Measurements from ENCODE around the gene NCS1. TPM values are rescaled to one million over a fixed set of nuclear protein-coding genes. Genes with fewer than 3 reads are reported as not detected.

Gene NCS1
- total and polyA plus RNA-seq, 2 donors: 5.4 to 6.9 TPM

GRCh38 chr9:130219661-130220096, 47.5 kb downstream of the NCS1 start:
- no peak overlapping the region for H3K27ac ChIP-seq (ENCODE audit: low read depth in 1 of 2, low read length in 1 of 2)
- H3K4me3 ChIP-seq (ENCODE audit: low read length in 2 of 2): no peak overlapping the region
- WGBS: 93% methylated on average over 16 of the region's 16 CpGs
- H3K9me3 ChIP-seq (ENCODE audit: control insufficient read depth in 2 of 2, insufficient read depth in 1 of 2, low read length in 1 of 2): no peaks in the 10 kb centered on the region
- no peaks in the 10 kb centered on the region for H3K36me3 ChIP-seq (ENCODE audit: control insufficient read depth in 2 of 2, insufficient read depth in 2 of 2, low read length in 1 of 2)
- no peak for DNase-seq (ENCODE audit: low read depth in 6 of 9, low spot score in 9 of 9)
- no peaks in the 10 kb centered on the region for H3K4me1 ChIP-seq (ENCODE audit: control insufficient read depth in 2 of 2, insufficient read depth in 2 of 2, low read length in 2 of 2)
- H3K27me3 ChIP-seq (ENCODE audit: control insufficient read depth in 2 of 2, insufficient read depth in 1 of 2, low read length in 1 of 2): no peaks in the 10 kb centered on the region

DNA sequence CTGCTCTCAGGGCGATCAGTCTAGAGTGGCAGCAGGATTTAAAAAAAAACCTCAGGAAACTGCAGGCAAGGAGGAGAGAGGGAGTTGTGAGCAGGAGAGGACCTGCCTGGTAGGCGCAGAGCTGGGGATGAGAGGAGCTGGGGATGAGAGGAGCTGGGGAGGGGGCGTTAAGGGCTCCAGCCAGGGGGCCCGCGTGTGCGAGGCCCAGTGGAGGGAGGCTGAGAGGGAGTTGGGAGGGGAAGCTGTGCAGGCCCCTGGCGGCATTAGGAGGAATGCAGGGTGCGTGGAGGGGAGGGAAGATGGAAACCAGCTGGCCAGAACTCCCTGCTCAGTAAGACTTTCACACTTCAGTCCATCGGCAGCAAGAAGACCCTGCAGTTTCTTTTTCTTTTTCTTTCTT, 48.1 kb downstream of the NCS1 start:
- no peak overlapping the region for H3K4me3 ChIP-seq (ENCODE audit: low read length in 2 of 2)
- no peaks in the 10 kb centered on the region for H3K9me3 ChIP-seq (ENCODE audit: control insufficient read depth in 2 of 2, insufficient read depth in 1 of 2, low read length in 1 of 2)
- H3K4me1 ChIP-seq (ENCODE audit: control insufficient read depth in 2 of 2, insufficient read depth in 2 of 2, low read length in 2 of 2): no peaks in the 10 kb centered on the region
- H3K36me3 ChIP-seq (ENCODE audit: control insufficient read depth in 2 of 2, insufficient read depth in 2 of 2, low read length in 1 of 2): no peaks in the 10 kb centered on the region
- DNase-seq (ENCODE audit: low read depth in 6 of 9, low spot score in 9 of 9): no peak
- WGBS: 76% methylated on average over 9 of the region's 9 CpGs
- H3K27ac ChIP-seq (ENCODE audit: low read depth in 1 of 2, low read length in 1 of 2): no peak overlapping the region
- H3K27me3 ChIP-seq (ENCODE audit: control insufficient read depth in 2 of 2, insufficient read depth in 1 of 2, low read length in 1 of 2): no peaks in the 10 kb centered on the region

DNA sequence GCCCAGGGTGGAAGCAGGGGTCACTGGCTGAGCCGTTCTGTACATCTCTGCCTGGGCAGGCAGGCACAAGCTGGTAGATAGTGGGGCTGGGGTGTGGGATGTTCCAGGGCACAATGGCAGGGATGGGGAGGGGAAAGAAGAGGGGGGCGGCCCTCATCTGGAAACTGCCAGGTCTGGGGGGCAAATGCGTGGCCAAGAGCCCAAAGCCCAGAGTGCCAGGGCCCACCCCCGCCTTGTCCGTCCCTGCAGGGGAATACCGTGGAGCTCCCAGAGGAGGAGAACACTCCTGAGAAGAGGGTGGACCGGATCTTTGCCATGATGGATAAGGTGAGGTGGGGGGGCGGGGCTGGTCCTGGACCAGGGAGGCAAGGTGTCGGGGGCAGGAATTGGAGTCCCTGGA, 50.6 kb downstream of the NCS1 start:
- Histone ChIP-seq H3K4me3 (ENCODE audit: low read length in 2 of 2) (no peak overlapping the region), H3K27me3 (ENCODE audit: control insufficient read depth in 2 of 2, insufficient read depth in 1 of 2, low read length in 1 of 2) (no peaks in the 10 kb centered on the region), H3K27ac (ENCODE audit: low read depth in 1 of 2, low read length in 1 of 2) (no peak overlapping the region), H3K36me3 (ENCODE audit: control insufficient read depth in 2 of 2, insufficient read depth in 2 of 2, low read length in 1 of 2) (no peaks in the 10 kb centered on the region), H3K4me1 (ENCODE audit: control insufficient read depth in 2 of 2, insufficient read depth in 2 of 2, low read length in 2 of 2) (no peaks in the 10 kb centered on the region), H3K9me3 (ENCODE audit: control insufficient read depth in 2 of 2, insufficient read depth in 1 of 2, low read length in 1 of 2) (peaks cover 1 to 3% of the 10 kb centered on the region in 2 donors)
- WGBS: 95% methylated on average over 9 of the region's 9 CpGs
- no peak for DNase-seq (ENCODE audit: low read depth in 6 of 9, low spot score in 9 of 9)

DNA sequence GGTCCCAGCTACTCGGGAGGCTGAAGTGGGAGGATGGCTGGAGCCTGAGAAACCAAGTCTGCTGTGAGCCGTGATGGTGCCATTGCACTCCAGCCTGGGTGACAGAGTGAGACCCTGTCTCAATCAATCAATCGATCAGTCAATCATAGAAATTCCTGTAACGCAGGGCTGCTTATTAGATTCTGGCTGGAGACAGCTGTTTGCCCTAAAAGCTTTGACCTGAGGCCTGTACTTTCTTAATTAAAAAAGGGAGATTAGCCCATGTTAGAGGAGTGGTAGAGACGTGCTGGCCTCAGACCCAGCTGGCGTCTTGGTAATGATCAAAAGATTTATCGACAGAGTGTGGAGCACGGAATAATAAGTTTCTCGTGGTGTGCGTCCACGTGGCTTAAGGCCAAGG, 52.9 kb downstream of the NCS1 start:
- Histone ChIP-seq H3K4me1 (ENCODE audit: control insufficient read depth in 2 of 2, insufficient read depth in 2 of 2, low read length in 2 of 2) (no peaks in the 10 kb centered on the region), H3K36me3 (ENCODE audit: control insufficient read depth in 2 of 2, insufficient read depth in 2 of 2, low read length in 1 of 2) (no peaks in the 10 kb centered on the region), H3K4me3 (ENCODE audit: low read length in 2 of 2) (no peak overlapping the region), H3K9me3 (ENCODE audit: control insufficient read depth in 2 of 2, insufficient read depth in 1 of 2, low read length in 1 of 2) (peaks cover 1 to 4% of the 10 kb centered on the region in 2 donors), H3K27me3 (ENCODE audit: control insufficient read depth in 2 of 2, insufficient read depth in 1 of 2, low read length in 1 of 2) (no peaks in the 10 kb centered on the region), H3K27ac (ENCODE audit: low read depth in 1 of 2, low read length in 1 of 2) (no peak overlapping the region)
- 95% methylated on average over 11 of the region's 11 CpGs for WGBS
- no peak for DNase-seq (ENCODE audit: low read depth in 6 of 9, low spot score in 9 of 9)

GRCh38 chr9:130225586-130225985, 53.4 kb downstream of the NCS1 start:
- 97% methylated on average over 20 of the region's 20 CpGs for WGBS
- no peaks in the 10 kb centered on the region for H3K36me3 ChIP-seq (ENCODE audit: control insufficient read depth in 2 of 2, insufficient read depth in 2 of 2, low read length in 1 of 2)
- peaks cover 1 to 4% of the 10 kb centered on the region in 2 donors for H3K9me3 ChIP-seq (ENCODE audit: control insufficient read depth in 2 of 2, insufficient read depth in 1 of 2, low read length in 1 of 2)
- H3K27me3 ChIP-seq (ENCODE audit: control insufficient read depth in 2 of 2, insufficient read depth in 1 of 2, low read length in 1 of 2): no peaks in the 10 kb centered on the region
- DNase-seq (ENCODE audit: low read depth in 6 of 9, low spot score in 9 of 9): no peak
- no peak overlapping the region for H3K4me3 ChIP-seq (ENCODE audit: low read length in 2 of 2)
- no peaks in the 10 kb centered on the region for H3K4me1 ChIP-seq (ENCODE audit: control insufficient read depth in 2 of 2, insufficient read depth in 2 of 2, low read length in 2 of 2)
- H3K27ac ChIP-seq (ENCODE audit: low read depth in 1 of 2, low read length in 1 of 2): no peak overlapping the region

GRCh38 chr9:130226112-130226511, 53.9 kb downstream of the NCS1 start:
- H3K27me3 ChIP-seq (ENCODE audit: control insufficient read depth in 2 of 2, insufficient read depth in 1 of 2, low read length in 1 of 2): no peaks in the 10 kb centered on the region
- H3K27ac ChIP-seq (ENCODE audit: low read depth in 1 of 2, low read length in 1 of 2): no peak overlapping the region
- 94% methylated on average over 12 of the region's 12 CpGs for WGBS
- no peaks in the 10 kb centered on the region for H3K36me3 ChIP-seq (ENCODE audit: control insufficient read depth in 2 of 2, insufficient read depth in 2 of 2, low read length in 1 of 2)
- no peaks in the 10 kb centered on the region for H3K4me1 ChIP-seq (ENCODE audit: control insufficient read depth in 2 of 2, insufficient read depth in 2 of 2, low read length in 2 of 2)
- DNase-seq (ENCODE audit: low read depth in 6 of 9, low spot score in 9 of 9): no peak
- H3K4me3 ChIP-seq (ENCODE audit: low read length in 2 of 2): no peak overlapping the region
- H3K9me3 ChIP-seq (ENCODE audit: control insufficient read depth in 2 of 2, insufficient read depth in 1 of 2, low read length in 1 of 2): peaks cover 1 to 4% of the 10 kb centered on the region in 2 donors

GRCh38 chr9:130227833-130228232, 55.6 kb downstream of the NCS1 start:
- no peak overlapping the region for H3K4me3 ChIP-seq (ENCODE audit: low read length in 2 of 2)
- 97% methylated on average over 3 of the region's 3 CpGs for WGBS
- H3K27me3 ChIP-seq (ENCODE audit: control insufficient read depth in 2 of 2, insufficient read depth in 1 of 2, low read length in 1 of 2): no peaks in the 10 kb centered on the region
- DNase-seq (ENCODE audit: low read depth in 6 of 9, low spot score in 9 of 9): no peak
- H3K4me1 ChIP-seq (ENCODE audit: control insufficient read depth in 2 of 2, insufficient read depth in 2 of 2, low read length in 2 of 2): no peaks in the 10 kb centered on the region
- no peaks in the 10 kb centered on the region for H3K36me3 ChIP-seq (ENCODE audit: control insufficient read depth in 2 of 2, insufficient read depth in 2 of 2, low read length in 1 of 2)
- peaks cover 1 to 4% of the 10 kb centered on the region in 2 donors for H3K9me3 ChIP-seq (ENCODE audit: control insufficient read depth in 2 of 2, insufficient read depth in 1 of 2, low read length in 1 of 2)
- no peak overlapping the region for H3K27ac ChIP-seq (ENCODE audit: low read depth in 1 of 2, low read length in 1 of 2)

- Histone ChIP-seq H3K36me3 (ENCODE audit: control insufficient read depth in 2 of 2, insufficient read depth in 2 of 2, low read length in 1 of 2) (no peaks in the 10 kb centered on the region), H3K4me1 (ENCODE audit: control insufficient read depth in 2 of 2, insufficient read depth in 2 of 2, low read length in 2 of 2) (no peaks in the 10 kb centered on the region), H3K4me3 (ENCODE audit: low read length in 2 of 2) (no peak overlapping the region), H3K9me3 (ENCODE audit: control insufficient read depth in 2 of 2, insufficient read depth in 1 of 2, low read length in 1 of 2) (peaks cover 1 to 4% of the 10 kb centered on the region in 2 donors), H3K27ac (ENCODE audit: low read depth in 1 of 2, low read length in 1 of 2) (no peak overlapping the region), H3K27me3 (ENCODE audit: control insufficient read depth in 2 of 2, insufficient read depth in 1 of 2, low read length in 1 of 2) (peaks cover 0 to 2% of the 10 kb centered on the region in 2 donors)
- WGBS: 78% methylated on average over 3 of the region's 3 CpGs
- DNase-seq (ENCODE audit: low read depth in 6 of 9, low spot score in 9 of 9): no peak
These were observed 57.6 kb downstream of the NCS1 start for GRCh38 chr9:130229759-130230158.

DNA sequence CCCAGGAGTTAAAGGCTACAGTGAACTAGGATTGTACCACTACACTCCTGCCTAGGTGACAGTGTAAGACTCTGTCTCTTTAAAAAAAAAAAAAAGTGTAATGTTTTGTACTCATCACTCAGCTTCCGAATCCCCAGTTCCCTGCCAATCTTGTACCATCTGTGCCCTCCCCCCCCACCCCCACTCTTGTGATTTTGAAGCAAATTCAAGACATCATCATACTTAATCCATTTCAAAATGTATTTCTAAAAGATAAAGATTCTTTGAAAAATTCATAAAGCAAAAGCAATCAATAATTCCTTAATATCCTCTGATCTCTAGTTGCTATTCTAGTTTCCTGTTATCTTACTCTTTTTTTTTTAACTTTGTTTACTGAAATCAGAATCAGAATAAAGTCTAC, 58.4 kb downstream of the NCS1 start:
- WGBS: 73% methylated on average over 1 of the region's 1 CpG
- no peak for DNase-seq (ENCODE audit: low read depth in 6 of 9, low spot score in 9 of 9)
- no peak overlapping the region for H3K4me3 ChIP-seq (ENCODE audit: low read length in 2 of 2)
- peaks cover 1 to 4% of the 10 kb centered on the region in 2 donors for H3K9me3 ChIP-seq (ENCODE audit: control insufficient read depth in 2 of 2, insufficient read depth in 1 of 2, low read length in 1 of 2)
- peaks cover 0 to 2% of the 10 kb centered on the region in 2 donors for H3K27me3 ChIP-seq (ENCODE audit: control insufficient read depth in 2 of 2, insufficient read depth in 1 of 2, low read length in 1 of 2)
- no peak overlapping the region for H3K27ac ChIP-seq (ENCODE audit: low read depth in 1 of 2, low read length in 1 of 2)
- no peaks in the 10 kb centered on the region for H3K36me3 ChIP-seq (ENCODE audit: control insufficient read depth in 2 of 2, insufficient read depth in 2 of 2, low read length in 1 of 2)
- peaks cover 0 to under 1% of the 10 kb centered on the region in 2 donors for H3K4me1 ChIP-seq (ENCODE audit: control insufficient read depth in 2 of 2, insufficient read depth in 2 of 2, low read length in 2 of 2)
